DMS53 treated with DMSO at 0.1 percent for 48 hours (cell line): Measurements from ENCODE around the gene CNPY4.
A peak's percentile ranks its signal among the peaks of the same experiment; 100 is the strongest.

Experiments
- DNase-seq: peaks from one replicate; lab custom pipeline; 2025; ENCODE audit not compliant: unreplicated experiment; lab: John Stamatoyannopoulos, UW

The CNPY4 gene

GRCh38 chr7:100119072-100119969, at the start of gene CNPY4, which contains the start of gene TAF6:
Gene CNPY4 (plus strand): TSS chr7:100119634. CDS start chr7:100119745, 111 bp downstream.
Gene TAF6 (minus strand): TSS chr7:100119358. CDS start chr7:100114209, 5,149 bp downstream.
- DNase-seq, result peak; percentile 94

GRCh38 chr7:100069991-100070390, 49.4 kb upstream of the CNPY4 start:
- no peak for DNase-seq

- no peak for DNase-seq
Measured at GRCh38 chr7:100071018-100071723, 48.3 kb upstream of the CNPY4 start.

- no peak for DNase-seq
Measured at GRCh38 chr7:100072462-100072861, 47.0 kb upstream of the CNPY4 start.

GRCh38 chr7:100074841-100075240, 44.6 kb upstream of the CNPY4 start:
- no peak for DNase-seq

- DNase-seq, result no peak
Measured at GRCh38 chr7:100075418-100075817, 44.0 kb upstream of the CNPY4 start.

- DNase-seq, result no peak
Measured at GRCh38 chr7:100077205-100077604, 42.2 kb upstream of the CNPY4 start.

GRCh38 chr7:100079024-100079560, 40.3 kb upstream of the CNPY4 start:
- no peak for DNase-seq

- peak; percentile 48 for DNase-seq
Measured at GRCh38 chr7:100080907-100081534, 38.4 kb upstream of the CNPY4 start.

GRCh38 chr7:100081535-100082102, 37.8 kb upstream of the CNPY4 start, which contains the start of gene ZNF3:
Gene ZNF3 (minus strand): TSS chr7:100081723. CDS start chr7:100077357, 4,366 bp downstream.
- peak; percentile 98 for DNase-seq

GRCh38 chr7:100082978-100083377, 36.5 kb upstream of the CNPY4 start:
- no peak for DNase-seq

GRCh38 chr7:100085515-100085914, 33.9 kb upstream of the CNPY4 start:
- DNase-seq, result no peak

GRCh38 chr7:100087055-100087750, 32.2 kb upstream of the CNPY4 start:
- DNase-seq, result no peak

GRCh38 chr7:100088095-100088620, 31.3 kb upstream of the CNPY4 start:
- DNase-seq, result no peak

- peak; percentile 52 for DNase-seq
Measured at GRCh38 chr7:100088621-100089457, 30.6 kb upstream of the CNPY4 start, which contains the start of gene COPS6. Gene COPS6 (plus strand): TSS chr7:100088969. CDS start chr7:100088991, 22 bp downstream.

- DNase-seq, result no peak
Measured at GRCh38 chr7:100089458-100090196, 29.8 kb upstream of the CNPY4 start.

- no peak for DNase-seq
Measured at GRCh38 chr7:100090527-100091410, 28.7 kb upstream of the CNPY4 start.
